Activated CD8-positive, alpha-beta memory T cell treated with anti-CD3 and anti-CD28 coated beads for 24 hours (primary cell): ENCODE measurements around the gene PERCC1.

Source experiments
- DNase-seq: peaks from one replicate; pipeline ENCODE4 v3.0.0-alpha.2; 2020

The PERCC1 gene

GRCh38 chr16:1413684-1414531, 17.0 kb upstream of the PERCC1 start:
- DNase-seq, result peak; percentile 88

- DNase-seq, result peak; percentile 90
Observed at GRCh38 chr16:1414532-1415260, 16.2 kb upstream of the PERCC1 start, which contains the start of gene UNKL. TSS of gene UNKL (minus strand) at chr16:1414704. CDS start at chr16:1414691, 13 bp downstream.

GRCh38 chr16:1416521-1416941, 14.3 kb upstream of the PERCC1 start:
- no peak for DNase-seq

- no peak for DNase-seq
Observed at GRCh38 chr16:1420111-1420539, 10.8 kb upstream of the PERCC1 start.

- DNase-seq, result no peak
Observed at GRCh38 chr16:1422076-1422475, 8.8 kb upstream of the PERCC1 start.

GRCh38 chr16:1424028-1424427, 6.8 kb upstream of the PERCC1 start:
- no peak for DNase-seq

GRCh38 chr16:1425616-1426370, 5.1 kb upstream of the PERCC1 start:
- no peak for DNase-seq

GRCh38 chr16:1426734-1427471, 4.0 kb upstream of the PERCC1 start:
- DNase-seq, result no peak

- DNase-seq, result no peak
Observed at GRCh38 chr16:1427473-1428461, 3.1 kb upstream of the PERCC1 start.

GRCh38 chr16:1428511-1428910, 2.4 kb upstream of the PERCC1 start:
- DNase-seq, result peak; percentile 81

GRCh38 chr16:1429012-1429411, 1.9 kb upstream of the PERCC1 start:
- no peak for DNase-seq

GRCh38 chr16:1429631-1430030, 1.2 kb upstream of the PERCC1 start:
- no peak for DNase-seq

GRCh38 chr16:1430214-1430758, 592 bp upstream of the PERCC1 start:
- DNase-seq, result no peak

- no peak for DNase-seq
Observed at GRCh38 chr16:1431497-1432270, 806 bp downstream of the PERCC1 start.

GRCh38 chr16:1432388-1433262, 1.7 kb downstream of the PERCC1 start:
- DNase-seq, result peak; percentile 66

- no peak for DNase-seq
Observed at GRCh38 chr16:1433263-1433560, 2.3 kb downstream of the PERCC1 start.

- DNase-seq, result no peak
Observed at GRCh38 chr16:1433756-1434155, 2.9 kb downstream of the PERCC1 start.

GRCh38 chr16:1434644-1435592, 4.0 kb downstream of the PERCC1 start:
- no peak for DNase-seq
